Endothelial cell of umbilical vein (primary cell): ENCODE data around the gene RAB3IP. TPM values are rescaled to one million over a fixed set of nuclear protein-coding genes. Genes with fewer than 3 reads are reported as not detected.

ENCODE experiments used
- BruUV-seq: library from RNA; stranded (reverse); fragments of 400-500 nt; replicated peaks from 2 replicates; lab custom pipeline; 2021; lab: Mats Ljungman, UMichigan
- CTCF ChIA-PET: fragments of 300-600, 350-600 bp; sonication (Branson Sonifier 250); formaldehyde crosslinking; loops from one replicate; lab custom pipeline; 2021; ENCODE audit warnings: antibody characterized with exemption, inconsistent platforms; lab: Charles Lee
- POLR2A ChIA-PET: fragments of 300-600, 350-600 bp; sonication (Branson Sonifier 250); formaldehyde crosslinking; loops from one replicate; lab custom pipeline; 2021; ENCODE audit warnings: antibody characterized with exemption, inconsistent platforms; lab: Charles Lee
- DNase-seq: peaks from one replicate; pipeline ENCODE4 v3.0.0-alpha.2; 2011; ENCODE audit warnings: low read depth, low spot score
- FAIRE-seq: peaks from 2 replicates; lab custom pipeline; 2011; peaks lifted over from hg19 to GRCh38; lab: Jason Lieb, UNC
- H2AFZ ChIP-seq: 2 replicates; pipeline ENCODE4 v1.6.0; 2012; ENCODE audit warnings: low read depth, low read length, control low read depth, inconsistent platforms
- H3K27ac ChIP-seq: 2 replicates; pipeline ENCODE4 v1.5.1; 2011; ENCODE audit warnings: low read depth, mild to moderate bottlenecking, control low read depth, low read length, moderate library complexity; ENCODE audit not compliant: insufficient read depth
- H3K27me3 ChIP-seq, 2 experiments: 2 replicates each; pipeline versions ENCODE4 v1.6.0 to v1.6.1; 2011; ENCODE audit warnings: low read length in 2 of 2, mixed read lengths in 1 of 2; ENCODE audit not compliant: control insufficient read depth in 2 of 2, insufficient read depth in 2 of 2
- H3K36me3 ChIP-seq, 2 experiments: 2 replicates in 1 of 2; 3 replicates in 1 of 2; pipeline ENCODE4 v1.5.1; 2011; ENCODE audit warnings: low read length in 2 of 2, mild to moderate bottlenecking in 1 of 2, moderate library complexity in 1 of 2; ENCODE audit not compliant: control insufficient read depth in 2 of 2, insufficient read depth in 2 of 2; ENCODE audit errors: extremely low read depth in 1 of 2
- H3K4me1 ChIP-seq: 3 replicates; pipeline ENCODE4 v1.5.1; 2011; ENCODE audit warnings: mild to moderate bottlenecking, low read length; ENCODE audit not compliant: control insufficient read depth, insufficient read depth; ENCODE audit errors: extremely low read depth
- H3K4me2 ChIP-seq: 2 replicates; pipeline ENCODE4 v1.6.1; 2011; ENCODE audit warnings: low read length, control low read depth, mixed read lengths; ENCODE audit not compliant: insufficient read depth
- H3K4me3 ChIP-seq, 3 experiments: fragments of 200-600 bp in 1 of 3; sonication (generic), shearing (Covaris generic) in 1 of 3; replicated peaks in 1 of 3; 2 replicates each; pipeline ENCODE4 v1.5.1; 2011 to 2016; ENCODE audit warnings: control low read depth in 3 of 3, low read length in 3 of 3, mild to moderate bottlenecking in 2 of 3, inconsistent platforms in 1 of 3, low read depth in 1 of 3, moderate library complexity in 1 of 3; ENCODE audit not compliant: insufficient read depth in 1 of 3
- H3K79me2 ChIP-seq: 2 replicates; pipeline ENCODE4 v1.6.0; 2012; ENCODE audit warnings: low read length, inconsistent platforms; ENCODE audit not compliant: control insufficient read depth, insufficient read depth
- H3K9ac ChIP-seq: replicated peaks from 2 replicates; pipeline ENCODE3; 2011; ENCODE audit warnings: low read length, control low read depth; ENCODE audit not compliant: insufficient read depth; ENCODE audit errors: extremely low read depth
- H3K9me1 ChIP-seq: replicated peaks from 3 replicates; pipeline ENCODE4 v1.6.0; 2011; ENCODE audit warnings: mild to moderate bottlenecking, low read length; ENCODE audit not compliant: control insufficient read depth, insufficient read depth; ENCODE audit errors: extremely low read depth
- H3K9me3 ChIP-seq: replicated peaks from 2 replicates; pipeline ENCODE4 v1.5.1; 2012; ENCODE audit warnings: low read length, inconsistent platforms; ENCODE audit not compliant: control insufficient read depth, insufficient read depth
- H4K20me1 ChIP-seq: replicated peaks from 2 replicates; pipeline ENCODE3; 2011; ENCODE audit warnings: mild to moderate bottlenecking, low read length; ENCODE audit not compliant: control insufficient read depth, insufficient read depth; ENCODE audit errors: extremely low read depth
- EZH2 ChIP-seq: IDR thresholded peaks from 2 replicates; pipeline ENCODE4 v1.6.1; 2012; ENCODE audit warnings: borderline replicate concordance, low read depth, mild to moderate bottlenecking, moderate library complexity, low read length, inconsistent platforms; ENCODE audit not compliant: severe bottlenecking
- FOS ChIP-seq: IDR thresholded peaks from 2 replicates; pipeline ENCODE4 v1.6.1; 2011; ENCODE audit warnings: mild to moderate bottlenecking, low read length, moderate library complexity, borderline replicate concordance; ENCODE audit not compliant: insufficient read depth
- GATA2 ChIP-seq: IDR thresholded peaks from 2 replicates; pipeline ENCODE4 v1.7.0; 2011; ENCODE audit warnings: low read depth, mild to moderate bottlenecking, moderate library complexity, mixed read lengths, low read length; ENCODE audit not compliant: insufficient read length, insufficient read depth
- JUN ChIP-seq: IDR thresholded peaks from 2 replicates; pipeline ENCODE4 v1.6.1; 2011; ENCODE audit warnings: borderline replicate concordance, low read depth; ENCODE audit not compliant: insufficient read length, insufficient read depth
- MYC ChIP-seq: IDR thresholded peaks from one replicate; pipeline ENCODE4 v1.6.1; 2011; ENCODE audit warnings: mild to moderate bottlenecking, low read depth, low read length
- POLR2A ChIP-seq: IDR thresholded peaks from 2 replicates; pipeline ENCODE4 v1.6.1; 2012; ENCODE audit warnings: low read depth, mild to moderate bottlenecking, control low read depth, low read length
- POLR2AphosphoS5 ChIP-seq: IDR thresholded peaks from 2 replicates; pipeline ENCODE4 v1.6.1; 2012; ENCODE audit warnings: low read depth, mild to moderate bottlenecking, control low read depth, low read length, moderate library complexity; ENCODE audit not compliant: insufficient read depth
- dilution Hi-C: fragments of 300-500 bp; cut with MboI; formaldehyde crosslinking; loops from one replicate; pipeline ENCODE4 v1.15.0; 2019; ENCODE audit warnings: low sequenced_read_pairs; ENCODE audit not compliant: extremely low pct_ligation_motif_present
- intact Hi-C: fragments of 100-400 bp; cut with micrococcal nuclease; formaldehyde crosslinking; loops from one replicate; pipeline ENCODE4 v1.10.0; 2022
- polyA plus RNA-seq, 4 experiments: library from polyadenylated mRNA; depleted of rRNA in 3 of 4; stranded (reverse) in 3 of 4; unstranded in 1 of 4; fragments of >200 nt; gene quantifications; 2 replicates each; pipeline versions ENCODE4 v1.2.1 to v1.2.3, GENCODE V29; 2011 to 2012; ENCODE audit warnings: missing spikeins in 1 of 4
- total RNA-seq: library from RNA; stranded (reverse); gene quantifications from 2 replicates; pipeline ENCODE4 v1.2.3, GENCODE V29; 2021
- TF ChIP-seq, protein P1 (sequence below): IDR thresholded peaks from 2 replicates; pipeline ENCODE4 v1.6.1; 2011; ENCODE audit not compliant: insufficient read depth, insufficient read length
- TF ChIP-seq, protein P2 (sequence below), 2 donors: IDR thresholded peaks; 1 replicate in 1 of 2; 2 replicates in 1 of 2; pipeline ENCODE4 v1.5.1; 2011; ENCODE audit warnings: low read length in 2 of 2, mild to moderate bottlenecking in 2 of 2, moderate library complexity in 2 of 2, control low read depth in 1 of 2, inconsistent platforms in 1 of 2, low read depth in 1 of 2; ENCODE audit not compliant: insufficient read depth in 1 of 2; ENCODE audit errors: extremely low read depth in 1 of 2

RAB3IP gene
- total and polyA plus RNA-seq, 2 donors (not counting 3 experiments of a cell fraction or from before 2014, with no cell fraction given), result 9.6 to 13.3 TPM

- no peak overlapping the region for H3K4me2 ChIP-seq
- ChIA-PET POLR2A (no interaction called here), CTCF (interaction anchor here (0.8 to 2.8 kb wide), 7 partner anchors 8 to 57 kb away, joined by 3 to 9 read pairs (median 4); no protein-coding TSS in a partner anchor)
- peaks cover 17% of the 10 kb centered on the region for H3K4me1 ChIP-seq
- BruUV-seq, result no TSS peak
- no peaks in the 10 kb centered on the region for H4K20me1 ChIP-seq
- H3K79me2 ChIP-seq, result no peaks in the 10 kb centered on the region
- dilution Hi-C loops, result no loop called here
- H3K36me3 ChIP-seq, result no peaks in the 10 kb centered on the region
- H3K9me3 ChIP-seq, result no peaks in the 10 kb centered on the region
- TF ChIP-seq POLR2A (no peak), JUN (no peak), EZH2 (no peak), FOS (no peak), POLR2AphosphoS5 (no peak), MYC (no peak), GATA2 (no peak)
- TF ChIP-seq, protein P1, sequence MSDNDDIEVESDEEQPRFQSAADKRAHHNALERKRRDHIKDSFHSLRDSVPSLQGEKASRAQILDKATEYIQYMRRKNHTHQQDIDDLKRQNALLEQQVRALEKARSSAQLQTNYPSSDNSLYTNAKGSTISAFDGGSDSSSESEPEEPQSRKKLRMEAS, result no peak
- TF ChIP-seq, protein P2, sequence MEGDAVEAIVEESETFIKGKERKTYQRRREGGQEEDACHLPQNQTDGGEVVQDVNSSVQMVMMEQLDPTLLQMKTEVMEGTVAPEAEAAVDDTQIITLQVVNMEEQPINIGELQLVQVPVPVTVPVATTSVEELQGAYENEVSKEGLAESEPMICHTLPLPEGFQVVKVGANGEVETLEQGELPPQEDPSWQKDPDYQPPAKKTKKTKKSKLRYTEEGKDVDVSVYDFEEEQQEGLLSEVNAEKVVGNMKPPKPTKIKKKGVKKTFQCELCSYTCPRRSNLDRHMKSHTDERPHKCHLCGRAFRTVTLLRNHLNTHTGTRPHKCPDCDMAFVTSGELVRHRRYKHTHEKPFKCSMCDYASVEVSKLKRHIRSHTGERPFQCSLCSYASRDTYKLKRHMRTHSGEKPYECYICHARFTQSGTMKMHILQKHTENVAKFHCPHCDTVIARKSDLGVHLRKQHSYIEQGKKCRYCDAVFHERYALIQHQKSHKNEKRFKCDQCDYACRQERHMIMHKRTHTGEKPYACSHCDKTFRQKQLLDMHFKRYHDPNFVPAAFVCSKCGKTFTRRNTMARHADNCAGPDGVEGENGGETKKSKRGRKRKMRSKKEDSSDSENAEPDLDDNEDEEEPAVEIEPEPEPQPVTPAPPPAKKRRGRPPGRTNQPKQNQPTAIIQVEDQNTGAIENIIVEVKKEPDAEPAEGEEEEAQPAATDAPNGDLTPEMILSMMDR (IDR thresholded peaks at IDR 0.05; ENCODE audit: extremely low read depth in 1 of 2, insufficient read depth in 1 of 2, low read depth in 1 of 2, low read length in 2 of 2), result no peak
- no peak overlapping the region for H2AFZ ChIP-seq
- no peak for DNase-seq
- H3K27ac ChIP-seq, result no peak overlapping the region
- H3K9ac ChIP-seq, result no peak overlapping the region
- H3K27me3 ChIP-seq, result no peaks in the 10 kb centered on the region
- no peaks in the 10 kb centered on the region for H3K9me1 ChIP-seq
- H3K4me3 ChIP-seq, result no peak overlapping the region
- FAIRE-seq, result no peak
- intact Hi-C loops, result loop anchor here (5.0 kb wide), 1 partner anchor 135 kb away; no protein-coding TSS in a partner anchor
Measured at GRCh38 chr12:69822201-69822860, 83.7 kb downstream of the RAB3IP start.
